BJ (cell line): ENCODE measurements around the gene NDUFA7. TPM values are rescaled to one million over a fixed set of nuclear protein-coding genes. Genes with fewer than 3 reads are reported as not detected.
A peak's percentile ranks its signal among the peaks of the same experiment; 100 is the strongest.
"Not testable (repeated sequence)": the region's sequence is repeated elsewhere in the genome, so short reads cannot be mapped to it uniquely, and the experiment has no call there.

Experiments
- CTCF ChIA-PET: fragments of 350-600 bp; formaldehyde crosslinking; extraction: SDS; loops from one replicate; lab custom pipeline; 2021; ENCODE audit warnings: antibody characterized with exemption, inconsistent platforms; lab: Yijun Ruan, JAX
- POLR2A ChIA-PET: fragments of 300-600 bp; sonication (Branson Sonifier 250); formaldehyde crosslinking; extraction: SDS; loops from one replicate; lab custom pipeline; 2021; ENCODE audit warnings: antibody characterized with exemption; lab: Charles Lee
- DNase-seq: peaks from one replicate; pipeline ENCODE4 v3.0.0-alpha.2; 2011; ENCODE audit warnings: low read depth
- H3K27me3 ChIP-seq: 2 replicates; pipeline ENCODE4 v1.6.0; 2011; ENCODE audit warnings: low read length; ENCODE audit not compliant: control insufficient read depth, insufficient read depth
- H3K36me3 ChIP-seq: 2 replicates; pipeline ENCODE4 v1.5.1; 2011; ENCODE audit warnings: low read length; ENCODE audit not compliant: control insufficient read depth, insufficient read depth
- H3K4me3 ChIP-seq: 2 replicates; pipeline ENCODE4 v1.5.1; 2011; ENCODE audit warnings: low read depth, mild to moderate bottlenecking, control low read depth, low read length
- CTCF ChIP-seq: IDR thresholded peaks from 2 replicates; pipeline ENCODE4 v1.5.1; 2011; ENCODE audit warnings: low read depth, mild to moderate bottlenecking, control low read depth, inconsistent platforms, low read length, moderate library complexity; ENCODE audit not compliant: insufficient read depth
- polyA plus RNA-seq: library from polyadenylated mRNA; depleted of rRNA; stranded (reverse); fragments of >200 nt; gene quantifications from 2 replicates; pipeline ENCODE4 v1.2.3, GENCODE V29; 2011

NDUFA7 gene
- polyA plus RNA-seq, 1 experiment: 48.3 TPM

GRCh38 chr19:8321986-8322637, 937 bp upstream of the NDUFA7 start:
- POLR2A ChIA-PET: no interaction called here
- H3K27me3 ChIP-seq: no peaks in the 10 kb centered on the region
- DNase-seq: no peak
- CTCF ChIA-PET: interaction anchor here (1.4 to 1.5 kb wide), 3 partner anchors 11 to 25 kb away, joined by 3 to 4 read pairs (median 3); no protein-coding TSS in a partner anchor
- H3K36me3 ChIP-seq: peaks cover 8% of the 10 kb centered on the region
- no peak for TF ChIP-seq CTCF
- H3K4me3 ChIP-seq: peak overlapping the region; percentile 62

- TF ChIP-seq CTCF: no peak
- DNase-seq: no peak
- CTCF ChIA-PET: interaction anchor here (0.8 to 1.5 kb wide), 3 partner anchors 10 to 15 kb away, joined by 3 to 4 read pairs (median 3); no protein-coding TSS in a partner anchor
Measured at GRCh38 chr19:8320564-8321066, 560 bp downstream of the NDUFA7 start.

GRCh38 chr19:8319807-8320520, 1.2 kb downstream of the NDUFA7 start:
- ChIA-PET POLR2A (interaction anchor here (0.5 kb wide), 1 partner anchor 400 kb away, joined by 4 read pairs; the partner anchor contains the start of gene SNAPC2), CTCF (no interaction called here)
- H3K36me3 ChIP-seq: peaks cover 11% of the 10 kb centered on the region
- no peak for DNase-seq
- TF ChIP-seq CTCF: no peak
- peak overlapping the region; percentile 62 for H3K4me3 ChIP-seq
- no peaks in the 10 kb centered on the region for H3K27me3 ChIP-seq

More at GRCh38 chr19:8320564-8321066, 560 bp downstream of the NDUFA7 start:
- Histone ChIP-seq H3K4me3 (peak overlapping the region; percentile 62), H3K36me3 (peaks cover 12% of the 10 kb centered on the region), H3K27me3 (no peaks in the 10 kb centered on the region)
- POLR2A ChIA-PET: interaction anchor here (0.5 kb wide), 2 partner anchors 117 to 400 kb away, joined by 4 to 18 read pairs; partner anchors contain the start of gene SNAPC2

GRCh38 chr19:8318835-8319234, 2.3 kb downstream of the NDUFA7 start:
- POLR2A ChIA-PET, H3K27me3 ChIP-seq, CTCF ChIA-PET, H3K4me3 ChIP-seq, H3K36me3 ChIP-seq, DNase-seq: not testable (repeated sequence)

GRCh38 chr19:8316351-8317125, 4.6 kb downstream of the NDUFA7 start:
- POLR2A ChIA-PET: no interaction called here
- Histone ChIP-seq H3K36me3 (peaks cover 12% of the 10 kb centered on the region), H3K4me3 (no peak overlapping the region), H3K27me3 (no peaks in the 10 kb centered on the region)
- CTCF ChIA-PET: no interaction called here
- no peak for TF ChIP-seq CTCF
- DNase-seq: no peak

GRCh38 chr19:8314981-8315640, 6.1 kb downstream of the NDUFA7 start:
- H3K36me3 ChIP-seq: peaks cover 16% of the 10 kb centered on the region
- CTCF ChIA-PET: not testable (repeated sequence)

More at GRCh38 chr19:8314981-8315640, 6.1 kb downstream of the NDUFA7 start:
- H3K27me3 ChIP-seq, POLR2A ChIA-PET, H3K4me3 ChIP-seq, DNase-seq: not testable (repeated sequence)
